LNCaP clone FGC (cell line): ENCODE results near the gene KCNQ1.

Experiments
- DNase-seq: peaks from one replicate; pipeline ENCODE4 v3.0.0-alpha.2; 2011; ENCODE audit warnings: low read depth
- H3K4me3 ChIP-seq: 2 replicates; pipeline ENCODE4 v1.5.1; 2011; ENCODE audit warnings: mild to moderate bottlenecking, low read depth, low read length, control low read depth
- TF ChIP-seq, protein P1 (sequence below): IDR thresholded peaks from 2 replicates; pipeline ENCODE4 v1.5.1; 2012; ENCODE audit warnings: mild to moderate bottlenecking; ENCODE audit not compliant: control insufficient read depth, insufficient read depth; ENCODE audit errors: extremely low read depth

The KCNQ1 gene

DNA sequence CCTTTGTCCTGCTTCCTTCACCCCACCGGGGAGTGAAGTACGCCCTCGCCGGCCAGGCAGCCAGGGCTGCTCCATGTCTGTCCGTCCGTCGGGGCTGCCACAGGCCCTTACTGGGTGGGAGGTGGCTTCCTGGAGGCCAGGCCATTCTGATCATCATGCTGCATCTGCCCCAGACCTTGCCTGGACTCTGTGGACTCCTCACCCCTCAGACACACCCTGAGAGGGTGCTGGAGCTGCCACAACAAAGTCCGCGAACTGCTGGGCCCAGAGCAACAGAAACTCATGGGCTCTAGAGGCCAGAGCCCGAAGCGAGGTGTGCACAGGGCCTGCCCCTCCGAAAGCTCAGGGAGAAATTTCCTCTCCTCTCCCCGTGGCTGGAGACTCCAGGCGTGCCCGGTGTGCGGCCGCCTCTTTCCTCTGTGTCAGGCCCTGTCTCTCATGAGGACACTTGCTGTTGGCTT is 130.8 kb downstream of the KCNQ1 start:
- TF ChIP-seq, protein P1, sequence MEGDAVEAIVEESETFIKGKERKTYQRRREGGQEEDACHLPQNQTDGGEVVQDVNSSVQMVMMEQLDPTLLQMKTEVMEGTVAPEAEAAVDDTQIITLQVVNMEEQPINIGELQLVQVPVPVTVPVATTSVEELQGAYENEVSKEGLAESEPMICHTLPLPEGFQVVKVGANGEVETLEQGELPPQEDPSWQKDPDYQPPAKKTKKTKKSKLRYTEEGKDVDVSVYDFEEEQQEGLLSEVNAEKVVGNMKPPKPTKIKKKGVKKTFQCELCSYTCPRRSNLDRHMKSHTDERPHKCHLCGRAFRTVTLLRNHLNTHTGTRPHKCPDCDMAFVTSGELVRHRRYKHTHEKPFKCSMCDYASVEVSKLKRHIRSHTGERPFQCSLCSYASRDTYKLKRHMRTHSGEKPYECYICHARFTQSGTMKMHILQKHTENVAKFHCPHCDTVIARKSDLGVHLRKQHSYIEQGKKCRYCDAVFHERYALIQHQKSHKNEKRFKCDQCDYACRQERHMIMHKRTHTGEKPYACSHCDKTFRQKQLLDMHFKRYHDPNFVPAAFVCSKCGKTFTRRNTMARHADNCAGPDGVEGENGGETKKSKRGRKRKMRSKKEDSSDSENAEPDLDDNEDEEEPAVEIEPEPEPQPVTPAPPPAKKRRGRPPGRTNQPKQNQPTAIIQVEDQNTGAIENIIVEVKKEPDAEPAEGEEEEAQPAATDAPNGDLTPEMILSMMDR, result no peak
- no peak overlapping the region for H3K4me3 ChIP-seq
- DNase-seq, result no peak

DNA sequence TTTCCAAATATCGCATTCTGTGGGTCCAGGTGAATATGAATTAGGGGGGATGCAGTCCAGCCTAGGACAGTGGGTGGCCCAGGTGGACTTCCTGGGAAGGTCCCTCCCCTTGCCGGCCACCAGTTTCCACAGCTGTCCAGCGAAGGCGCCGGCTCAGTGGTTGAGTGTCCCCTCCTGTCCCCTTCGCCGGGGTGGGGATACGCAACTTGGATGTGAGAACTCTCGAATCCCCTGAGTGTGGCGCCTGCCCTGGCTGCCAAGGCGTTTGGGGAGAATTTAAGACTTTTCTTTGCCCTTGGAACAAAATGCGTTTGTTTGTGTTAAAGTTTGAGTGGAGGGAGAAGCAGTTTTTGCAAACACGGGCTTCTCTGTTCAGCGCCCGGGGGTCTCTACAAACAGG is 131.3 kb downstream of the KCNQ1 start:
- DNase-seq, result no peak
- no peak overlapping the region for H3K4me3 ChIP-seq
- TF ChIP-seq, protein P1, result no peak

DNA sequence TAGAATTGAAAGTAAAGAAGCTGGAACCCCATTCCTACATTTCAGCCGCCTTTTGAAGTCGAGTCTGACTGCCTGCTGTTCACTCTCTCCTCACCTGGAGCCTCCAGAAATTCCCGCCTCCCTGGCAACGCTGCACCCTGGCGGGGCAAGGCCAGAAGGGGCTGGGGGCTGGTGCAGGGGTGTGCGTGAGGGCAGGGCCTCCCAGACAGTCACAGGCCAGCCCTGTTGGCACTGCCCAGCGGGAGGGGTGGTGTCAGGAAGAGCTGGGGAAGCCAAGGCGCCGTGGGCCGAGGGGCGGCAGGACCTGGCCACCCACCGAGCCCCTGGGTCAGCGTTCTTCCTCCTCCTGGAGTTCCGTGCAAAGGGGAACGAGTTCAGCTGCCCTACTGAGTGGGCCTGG is 131.7 kb downstream of the KCNQ1 start:
- TF ChIP-seq, protein P1, result no peak
- DNase-seq, result no peak

DNA sequence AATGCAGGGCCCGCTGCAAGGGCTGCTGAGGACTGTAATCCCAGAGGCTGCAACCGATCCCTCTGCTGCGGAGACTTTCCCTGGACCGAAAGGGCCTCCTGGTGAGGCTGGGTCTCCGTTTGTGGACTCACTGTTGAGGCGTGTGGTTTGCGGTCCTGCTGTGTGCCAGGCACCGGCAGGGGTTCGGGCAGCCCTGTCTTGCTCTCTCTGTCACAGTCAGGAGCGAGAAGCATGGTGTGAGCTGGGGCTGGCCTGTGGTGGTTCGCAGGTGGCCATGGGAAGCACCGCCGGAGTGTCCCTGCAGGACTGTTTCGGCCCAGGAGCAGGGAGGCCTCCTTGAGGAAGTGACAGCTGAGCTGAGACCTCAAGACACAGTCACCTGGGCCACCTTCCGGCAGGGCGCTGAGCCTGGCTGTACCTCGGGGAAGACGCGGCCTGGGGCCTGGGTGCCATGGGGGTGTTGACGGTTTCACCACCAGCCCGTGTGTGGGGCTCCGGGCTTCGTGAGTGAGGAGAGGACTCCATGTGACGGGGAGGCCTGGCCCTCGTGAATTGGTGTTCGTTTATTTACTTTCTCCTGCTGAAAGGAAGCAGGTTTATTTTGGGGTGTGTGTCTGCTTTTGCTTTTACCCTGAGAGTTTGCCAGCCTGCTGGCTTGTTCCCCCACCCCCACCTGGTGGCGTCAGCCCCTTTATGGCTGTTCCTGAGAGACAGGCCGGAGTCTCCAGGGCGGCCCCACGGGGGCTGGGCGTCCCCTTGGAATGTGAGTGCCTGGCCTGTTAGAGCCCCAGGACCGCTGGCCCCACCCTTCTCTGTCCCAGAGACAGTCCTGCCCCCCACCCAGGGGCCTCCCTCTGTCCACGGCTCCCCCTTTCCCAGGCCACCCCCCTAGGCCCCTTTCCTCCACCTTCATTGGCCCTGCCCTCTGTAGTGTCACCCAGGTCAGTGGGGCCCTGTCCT is 132.5 kb downstream of the KCNQ1 start:
- TF ChIP-seq, protein P1, result no peak
- DNase-seq, result no peak
- no peak overlapping the region for H3K4me3 ChIP-seq

More for the DNA sequence above, 131.7 kb downstream of the KCNQ1 start:
- no peak overlapping the region for H3K4me3 ChIP-seq

DNA sequence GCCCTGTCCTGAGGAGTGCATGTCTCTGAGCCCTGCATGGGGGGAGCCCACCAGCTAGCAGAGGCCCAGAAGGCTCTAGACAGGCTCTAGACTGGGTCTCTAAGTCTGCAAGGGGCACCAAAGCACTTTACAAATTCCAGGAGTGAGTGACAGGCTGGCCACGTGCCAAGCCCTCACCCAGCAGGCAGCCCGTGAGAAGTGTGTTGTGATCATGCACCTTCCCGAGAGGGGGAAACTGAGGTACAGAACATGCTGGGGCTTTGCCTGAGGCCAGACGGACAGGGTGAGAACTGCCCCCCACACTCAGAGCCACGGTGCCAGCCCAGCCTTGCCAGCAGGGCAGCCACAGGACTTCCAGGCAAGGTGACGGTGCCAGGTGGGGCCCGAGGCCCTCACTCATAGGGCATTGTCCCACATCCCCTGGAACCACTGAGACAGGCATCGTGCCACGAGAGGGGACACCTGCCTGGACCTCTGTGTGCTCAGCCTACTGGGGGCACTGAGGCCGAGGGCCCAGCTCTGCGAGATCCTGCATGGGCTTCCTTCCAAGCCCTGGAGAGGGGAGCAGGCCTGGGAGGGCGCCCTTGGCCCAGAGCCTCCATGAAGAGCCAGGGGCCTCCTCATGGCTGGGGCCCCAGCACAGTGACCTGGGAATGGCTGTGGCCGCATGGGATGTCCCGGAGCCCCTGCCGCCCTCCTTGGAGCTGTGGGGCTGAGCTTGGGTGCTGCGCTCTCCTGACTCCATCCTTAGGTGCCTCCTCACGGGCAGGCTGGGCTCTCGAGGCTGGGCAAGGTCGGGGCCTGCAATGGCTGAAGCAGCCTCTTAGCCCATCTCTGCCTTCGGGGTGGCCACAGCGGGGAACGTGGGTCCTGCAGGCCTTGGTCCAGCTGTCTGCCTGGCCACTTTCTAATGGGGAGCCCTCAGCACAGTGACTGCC is 133.5 kb downstream of the KCNQ1 start:
- TF ChIP-seq, protein P1, result no peak
- no peak overlapping the region for H3K4me3 ChIP-seq
- DNase-seq, result no peak

DNA sequence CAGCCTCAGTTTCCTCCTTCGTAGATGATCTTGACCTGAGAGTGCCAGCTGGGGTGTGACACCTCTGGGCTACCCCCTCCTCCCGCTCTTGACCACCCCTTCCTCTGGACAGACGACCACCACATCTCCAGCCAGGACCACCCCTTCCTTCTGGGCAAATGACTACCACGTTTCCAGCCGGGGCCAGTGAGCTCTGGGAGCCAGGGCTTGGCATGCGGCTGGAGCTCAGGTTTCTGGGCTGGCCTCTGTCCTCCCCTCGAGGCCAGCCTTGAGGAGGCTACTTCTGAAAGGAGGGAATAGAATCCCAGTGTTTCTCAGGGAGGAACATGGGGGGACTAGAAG is 134.1 kb downstream of the KCNQ1 start:
- H3K4me3 ChIP-seq, result no peak overlapping the region
- TF ChIP-seq, protein P1, result no peak
- no peak for DNase-seq
